ENCODE data around the gene ZNF385A. TPM values are rescaled to one million over a fixed set of nuclear protein-coding genes. Genes with fewer than 3 reads are reported as not detected.

The ZNF385A gene, protein sequence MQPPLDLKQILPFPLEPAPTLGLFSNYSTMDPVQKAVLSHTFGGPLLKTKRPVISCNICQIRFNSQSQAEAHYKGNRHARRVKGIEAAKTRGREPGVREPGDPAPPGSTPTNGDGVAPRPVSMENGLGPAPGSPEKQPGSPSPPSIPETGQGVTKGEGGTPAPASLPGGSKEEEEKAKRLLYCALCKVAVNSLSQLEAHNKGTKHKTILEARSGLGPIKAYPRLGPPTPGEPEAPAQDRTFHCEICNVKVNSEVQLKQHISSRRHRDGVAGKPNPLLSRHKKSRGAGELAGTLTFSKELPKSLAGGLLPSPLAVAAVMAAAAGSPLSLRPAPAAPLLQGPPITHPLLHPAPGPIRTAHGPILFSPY
- polyA plus RNA-seq (2013): 74.0 and 75.2 TPM in 2 replicates

DNA sequence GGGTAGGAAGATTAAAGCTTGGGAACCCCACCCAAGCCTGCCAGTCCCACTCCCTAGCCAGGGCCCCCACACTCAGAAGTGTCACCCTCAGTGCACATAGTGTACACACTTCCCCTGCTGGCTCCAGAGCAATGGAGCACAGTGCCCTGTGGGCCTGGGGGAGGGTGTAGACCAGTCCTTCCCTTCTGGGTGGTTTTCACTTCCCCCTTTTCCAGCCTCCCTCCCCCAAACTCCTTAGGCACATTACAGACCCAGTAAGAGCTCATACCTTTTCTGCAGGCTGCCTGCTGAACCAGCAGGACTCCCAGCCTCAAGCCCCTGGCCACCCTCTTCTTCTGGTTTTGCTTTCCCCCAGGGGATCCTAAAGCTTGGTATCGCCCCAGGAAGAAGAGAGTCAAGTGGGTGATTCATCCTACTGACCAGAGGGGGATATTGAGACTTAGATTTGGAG, at the start of gene ZNF385A:
ZNF385A (minus strand) TSS at position 143 of the 451 bp plus-strand sequence. CDS start 219 bp downstream, outside the sequence.
- Histone ChIP-seq H3K36me3 (ENCODE audit: control insufficient read depth in 1 of 2, insufficient read depth in 2 of 2, low read length in 2 of 2) (peaks cover 3 to 7% of the 10 kb centered on the region in 2 experiments), H3K23ac (ENCODE audit: low read length) (no peak within 1 kb of the TSS), H2AK5ac (ENCODE audit: low read length) (peak within 1 kb of the TSS; percentile 92), H3K4me3 (ENCODE audit: low read depth, low read length) (no peak within 1 kb of the TSS), H2BK120ac (ENCODE audit: insufficient read depth, low read length, poor library complexity) (peak within 1 kb of the TSS; percentile 54), H2BK12ac (ENCODE audit: low read length) (peak within 1 kb of the TSS; percentile 11), H4K12ac (ENCODE audit: low read depth, low read length) (peak within 1 kb of the TSS; percentile 65), H3K4ac (ENCODE audit: low read depth, low read length) (peak within 1 kb of the TSS; percentile 61), H2BK5ac (ENCODE audit: low read depth, low read length, poor library complexity) (peak within 1 kb of the TSS; percentile 84), H3K79me2 (ENCODE audit: control insufficient read depth, insufficient read depth, low read length, poor library complexity) (peaks cover 10% of the 10 kb centered on the region), H3K9ac (ENCODE audit: low read length) (no peak within 1 kb of the TSS), H3K27me3 (ENCODE audit: insufficient read depth, low read length) (no peaks in the 10 kb centered on the region), H3K9me3 (ENCODE audit: insufficient read depth, low read depth, low read length) (no peaks in the 10 kb centered on the region), H3K4me1 (ENCODE audit: control insufficient read depth in 1 of 2, insufficient read depth in 2 of 2, low read length in 2 of 2) (peaks cover 50 to 53% of the 10 kb centered on the region in 2 experiments), H4K8ac (ENCODE audit: low read depth, low read length) (peak within 1 kb of the TSS; percentile 71), H3K4me2 (ENCODE audit: low read length) (peak within 1 kb of the TSS; percentile 27), H3K18ac (ENCODE audit: low read length) (peak within 1 kb of the TSS; percentile 81), H3K79me1 (ENCODE audit: low read length) (peaks cover 45% of the 10 kb centered on the region), H3K14ac (ENCODE audit: low read length) (peak within 1 kb of the TSS; percentile 93), H2AFZ (ENCODE audit: insufficient read depth, low read length, poor library complexity) (peak within 1 kb of the TSS; percentile 43), H3K27ac (ENCODE audit: low read depth, low read length) (peak within 1 kb of the TSS; percentile 81), H4K91ac (ENCODE audit: low read depth, low read length) (peak within 1 kb of the TSS; percentile 96)
- DNase-seq: no peak
- WGBS (ENCODE audit: extremely low coverage, insufficient coverage, insufficient read length): no CpG with 5 or more reads among the region's 1 CpG

DNA sequence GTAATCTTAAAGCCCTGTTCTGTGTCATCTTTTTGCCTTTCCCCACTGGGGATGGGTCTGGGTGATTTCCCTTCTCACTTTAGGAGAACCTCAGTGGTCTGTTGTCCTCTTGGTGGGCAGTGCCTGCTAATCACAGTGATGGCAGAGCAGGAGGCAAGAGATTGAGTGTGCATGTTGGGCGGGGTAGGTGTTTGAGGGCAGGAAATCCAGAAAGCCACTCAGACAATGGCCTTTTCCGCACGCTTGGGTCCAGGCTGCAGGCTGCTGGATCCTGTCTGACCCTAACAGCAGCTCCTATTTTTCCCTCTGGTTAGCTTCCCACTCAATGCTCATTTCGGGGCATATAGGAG, 48.3 kb upstream of the ZNF385A start:
- Histone ChIP-seq H2AK5ac (ENCODE audit: low read length) (no peak overlapping the region), H3K9ac (ENCODE audit: low read length) (no peak overlapping the region), H3K23ac (ENCODE audit: low read length) (no peak overlapping the region), H4K91ac (ENCODE audit: low read depth, low read length) (no peak overlapping the region), H2BK12ac (ENCODE audit: low read length) (no peak overlapping the region), H4K12ac (ENCODE audit: low read depth, low read length) (no peak overlapping the region), H3K14ac (ENCODE audit: low read length) (no peak overlapping the region), H3K4me2 (ENCODE audit: low read length) (no peak overlapping the region), H3K79me1 (ENCODE audit: low read length) (no peaks in the 10 kb centered on the region), H3K18ac (ENCODE audit: low read length) (no peak overlapping the region), H3K79me2 (ENCODE audit: control insufficient read depth, insufficient read depth, low read length, poor library complexity) (no peaks in the 10 kb centered on the region), H3K27me3 (ENCODE audit: insufficient read depth, low read length) (no peaks in the 10 kb centered on the region), H2AFZ (ENCODE audit: insufficient read depth, low read length, poor library complexity) (no peak overlapping the region), H3K4me1 (ENCODE audit: control insufficient read depth in 1 of 2, insufficient read depth in 2 of 2, low read length in 2 of 2) (peaks cover 7 to 8% of the 10 kb centered on the region in 2 experiments), H2BK5ac (ENCODE audit: low read depth, low read length, poor library complexity) (no peak overlapping the region), H3K9me3 (ENCODE audit: insufficient read depth, low read depth, low read length) (no peaks in the 10 kb centered on the region), H3K27ac (ENCODE audit: low read depth, low read length) (no peak overlapping the region), H3K36me3 (ENCODE audit: control insufficient read depth in 1 of 2, insufficient read depth in 2 of 2, low read length in 2 of 2) (no peaks in the 10 kb centered on the region), H2BK120ac (ENCODE audit: insufficient read depth, low read length, poor library complexity) (no peak overlapping the region), H4K8ac (ENCODE audit: low read depth, low read length) (no peak overlapping the region), H3K4ac (ENCODE audit: low read depth, low read length) (no peak overlapping the region), H3K4me3 (ENCODE audit: low read depth, low read length) (no peak overlapping the region)
- DNase-seq: no peak
- WGBS (ENCODE audit: extremely low coverage, insufficient coverage, insufficient read length): no CpG with 5 or more reads among the region's 4 CpGs

DNA sequence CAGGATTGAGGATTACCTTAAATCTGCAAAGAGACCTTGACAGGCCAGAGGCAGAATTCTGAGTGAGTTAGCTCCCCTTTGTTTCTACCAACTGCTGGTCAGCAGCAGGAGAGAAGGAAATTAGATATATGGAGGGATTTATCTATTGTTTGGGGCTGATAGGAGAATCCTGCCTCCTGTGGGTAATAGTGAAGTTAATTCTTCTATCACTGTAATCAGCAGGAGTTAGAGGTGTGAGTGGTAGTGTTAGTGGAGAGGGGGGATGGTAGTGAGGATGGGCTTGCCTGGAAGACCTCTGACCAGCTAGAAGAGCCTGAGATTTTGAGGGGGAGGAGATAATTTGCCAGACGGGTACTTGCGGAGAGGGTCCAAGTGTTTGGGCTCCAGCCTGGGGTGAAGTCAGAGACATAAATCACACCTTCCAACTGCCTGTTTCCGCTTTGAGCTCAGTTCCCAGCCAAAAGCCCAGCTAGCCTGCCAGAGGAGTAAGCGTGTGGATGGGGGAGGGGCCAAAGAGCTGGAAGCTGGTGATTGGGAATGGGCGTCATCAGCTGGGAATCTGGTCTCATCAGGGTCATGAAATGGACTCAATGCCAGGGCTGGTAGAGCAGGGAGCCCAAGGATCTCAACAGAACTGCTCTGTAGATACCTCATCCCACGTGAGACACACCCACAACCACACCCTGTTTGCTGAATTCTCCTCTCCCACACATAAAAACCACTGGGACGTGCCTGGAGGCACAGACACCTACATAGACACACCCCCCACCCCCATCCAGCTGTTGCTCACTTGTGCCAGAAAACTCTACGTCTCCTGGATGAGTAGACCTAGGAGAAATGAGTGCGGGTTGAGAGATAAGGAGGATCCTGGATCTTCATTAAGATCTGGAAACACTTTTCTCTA, 47.6 kb upstream of the ZNF385A start:
- Histone ChIP-seq H4K91ac (ENCODE audit: low read depth, low read length) (no peak overlapping the region), H3K27me3 (ENCODE audit: insufficient read depth, low read length) (no peaks in the 10 kb centered on the region), H3K9me3 (ENCODE audit: insufficient read depth, low read depth, low read length) (no peaks in the 10 kb centered on the region), H4K8ac (ENCODE audit: low read depth, low read length) (no peak overlapping the region), H2AFZ (ENCODE audit: insufficient read depth, low read length, poor library complexity) (no peak overlapping the region), H3K79me2 (ENCODE audit: control insufficient read depth, insufficient read depth, low read length, poor library complexity) (no peaks in the 10 kb centered on the region), H2BK5ac (ENCODE audit: low read depth, low read length, poor library complexity) (no peak overlapping the region), H2BK12ac (ENCODE audit: low read length) (no peak overlapping the region), H4K12ac (ENCODE audit: low read depth, low read length) (no peak overlapping the region), H2AK5ac (ENCODE audit: low read length) (no peak overlapping the region), H3K4me2 (ENCODE audit: low read length) (no peak overlapping the region), H3K18ac (ENCODE audit: low read length) (no peak overlapping the region), H3K4me3 (ENCODE audit: low read depth, low read length) (no peak overlapping the region), H3K9ac (ENCODE audit: low read length) (no peak overlapping the region), H2BK120ac (ENCODE audit: insufficient read depth, low read length, poor library complexity) (no peak overlapping the region), H3K14ac (ENCODE audit: low read length) (no peak overlapping the region), H3K23ac (ENCODE audit: low read length) (no peak overlapping the region), H3K4ac (ENCODE audit: low read depth, low read length) (no peak overlapping the region), H3K4me1 (ENCODE audit: control insufficient read depth in 1 of 2, insufficient read depth in 2 of 2, low read length in 2 of 2) (peaks cover 7 to 8% of the 10 kb centered on the region in 2 experiments), H3K79me1 (ENCODE audit: low read length) (no peaks in the 10 kb centered on the region), H3K27ac (ENCODE audit: low read depth, low read length) (no peak overlapping the region), H3K36me3 (ENCODE audit: control insufficient read depth in 1 of 2, insufficient read depth in 2 of 2, low read length in 2 of 2) (no peaks in the 10 kb centered on the region)
- WGBS (ENCODE audit: extremely low coverage, insufficient coverage, insufficient read length): no CpG with 5 or more reads among the region's 9 CpGs
- DNase-seq: peak; percentile 99

DNA sequence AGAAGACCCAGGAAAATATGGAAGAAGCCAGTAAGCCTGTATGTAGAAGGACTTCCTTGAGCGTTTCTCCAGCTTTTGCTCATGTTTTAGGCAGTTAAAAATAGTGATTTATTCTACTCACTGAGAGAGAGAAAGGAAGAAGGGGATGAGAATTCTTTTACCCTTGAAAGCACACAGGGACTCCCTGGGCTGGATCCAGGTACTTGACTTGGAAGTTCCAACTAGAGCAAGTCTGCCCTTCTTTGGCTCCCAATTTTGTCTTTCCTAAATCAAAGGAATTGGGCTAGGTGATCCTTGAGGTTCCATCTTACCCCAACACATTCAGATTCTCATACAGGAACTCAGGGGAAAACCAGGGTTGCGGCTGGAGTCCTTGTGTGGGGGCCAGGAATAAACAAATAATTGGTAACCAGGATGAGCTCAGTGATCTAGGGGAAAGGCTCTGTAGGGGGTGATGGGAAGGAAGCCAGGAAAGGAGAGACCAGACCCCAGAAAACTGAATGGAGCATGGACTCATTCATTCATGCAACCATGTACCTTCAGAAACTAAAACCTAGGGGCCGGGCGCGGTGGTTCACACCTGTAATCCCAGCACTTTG, 46.0 kb upstream of the ZNF385A start:
- no CpG with 5 or more reads among the region's 5 CpGs for WGBS (ENCODE audit: extremely low coverage, insufficient coverage, insufficient read length)
- no peak overlapping the region for H3K4ac ChIP-seq (ENCODE audit: low read depth, low read length)
- no peak overlapping the region for H2BK5ac ChIP-seq (ENCODE audit: low read depth, low read length, poor library complexity)
- H2AFZ ChIP-seq (ENCODE audit: insufficient read depth, low read length, poor library complexity): no peak overlapping the region
- H3K4me3 ChIP-seq (ENCODE audit: low read depth, low read length): no peak overlapping the region
- DNase-seq: peak; percentile 49 to 56
- no peak overlapping the region for H4K8ac ChIP-seq (ENCODE audit: low read depth, low read length)
- H4K12ac ChIP-seq (ENCODE audit: low read depth, low read length): no peak overlapping the region
- no peak overlapping the region for H2BK12ac ChIP-seq (ENCODE audit: low read length)
- H3K36me3 ChIP-seq (ENCODE audit: control insufficient read depth in 1 of 2, insufficient read depth in 2 of 2, low read length in 2 of 2): no peaks in the 10 kb centered on the region
- no peaks in the 10 kb centered on the region for H3K27me3 ChIP-seq (ENCODE audit: insufficient read depth, low read length)
- H3K79me1 ChIP-seq (ENCODE audit: low read length): no peaks in the 10 kb centered on the region
- no peak overlapping the region for H3K27ac ChIP-seq (ENCODE audit: low read depth, low read length)
- no peak overlapping the region for H3K4me2 ChIP-seq (ENCODE audit: low read length)
- H3K18ac ChIP-seq (ENCODE audit: low read length): no peak overlapping the region
- H3K4me1 ChIP-seq (ENCODE audit: control insufficient read depth in 1 of 2, insufficient read depth in 2 of 2, low read length in 2 of 2): peaks cover 7 to 11% of the 10 kb centered on the region in 2 experiments
- H4K91ac ChIP-seq (ENCODE audit: low read depth, low read length): no peak overlapping the region
- H3K9ac ChIP-seq (ENCODE audit: low read length): no peak overlapping the region
- H3K79me2 ChIP-seq (ENCODE audit: control insufficient read depth, insufficient read depth, low read length, poor library complexity): no peaks in the 10 kb centered on the region
- no peak overlapping the region for H2AK5ac ChIP-seq (ENCODE audit: low read length)
- no peak overlapping the region for H3K14ac ChIP-seq (ENCODE audit: low read length)
- no peaks in the 10 kb centered on the region for H3K9me3 ChIP-seq (ENCODE audit: insufficient read depth, low read depth, low read length)
- H3K23ac ChIP-seq (ENCODE audit: low read length): no peak overlapping the region
- no peak overlapping the region for H2BK120ac ChIP-seq (ENCODE audit: insufficient read depth, low read length, poor library complexity)
